ENCODE data around the gene TRABD2B.

GRCh38 chr1:48031676-48032075 is 34.5 kb upstream of the TRABD2B start:
- TF ChIP-seq CTCF (IDR thresholded peaks at IDR 0.05) (no peak), POLR2A (IDR thresholded peaks at IDR 0.05) (no peak)

All from body of pancreas (tissue), 4 donors.